HG02884 (cell line): ENCODE results near the gene MADD.

Source experiments
- ATAC-seq: cut with Tn5 transposase; IDR thresholded peaks from one replicate; pipeline ENCODE4 v1.9.1; 2021; ENCODE audit warnings: mild to moderate bottlenecking, moderate library complexity; ENCODE audit not compliant: unreplicated experiment

Gene MADD

GRCh38 chr11:47355283-47356128 lies 85.6 kb downstream of the MADD start:
- ATAC-seq, result no peak

DNA sequence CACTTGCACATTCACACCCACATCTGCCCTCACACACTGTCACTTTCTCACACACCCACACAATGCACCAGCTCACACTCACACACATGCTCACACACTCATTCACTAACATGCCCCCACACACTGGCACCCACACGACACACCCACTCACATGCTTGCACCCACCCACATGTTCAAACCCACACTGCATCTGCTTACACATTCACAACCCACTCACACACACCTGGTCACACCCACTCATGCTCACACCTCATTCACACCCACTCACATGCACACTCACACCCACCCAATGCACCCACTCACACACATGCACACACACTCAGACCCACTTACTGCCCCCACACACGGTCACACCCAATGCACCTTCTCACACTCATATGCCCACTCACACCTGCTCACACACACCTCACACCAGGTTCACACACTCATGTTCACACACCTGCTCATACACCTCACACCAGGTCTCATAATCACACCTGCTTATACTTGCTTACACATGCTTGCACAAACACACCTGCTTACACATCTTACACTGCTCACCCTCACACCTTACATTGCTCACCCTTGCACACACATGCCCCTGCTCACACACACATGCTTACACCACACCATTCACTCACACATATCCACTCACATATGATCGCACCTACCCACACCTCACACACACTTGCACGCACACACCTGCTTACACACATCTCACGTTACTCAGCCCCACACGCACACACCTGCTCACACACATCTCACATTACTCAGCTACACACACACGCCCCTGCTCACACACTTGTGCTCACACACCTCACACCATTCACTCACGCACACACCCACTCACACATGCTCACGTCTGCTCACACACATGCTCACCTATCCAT lies 86.4 kb downstream of the MADD start:
- no peak for ATAC-seq

GRCh38 chr11:47356998-47357329 lies 87.0 kb downstream of the MADD start:
- ATAC-seq, result no peak

GRCh38 chr11:47357985-47358730 lies 88.2 kb downstream of the MADD start:
- no peak for ATAC-seq

DNA sequence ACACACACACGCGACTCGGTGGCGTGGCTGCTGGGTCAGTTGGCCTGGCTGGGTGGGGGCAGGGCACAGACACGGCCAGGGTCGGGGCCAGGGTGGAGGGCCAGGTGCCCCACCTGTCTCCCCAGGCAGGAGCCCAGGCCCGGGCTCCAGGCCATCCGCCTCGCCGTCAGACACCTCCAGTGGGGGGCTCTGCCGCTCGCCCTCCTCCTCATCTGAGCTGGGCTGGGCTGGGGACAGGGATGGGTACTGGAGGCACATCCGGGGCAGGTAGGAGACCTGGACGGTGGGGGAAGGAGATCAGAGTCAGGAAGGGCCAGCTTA lies 88.8 kb downstream of the MADD start:
- no peak for ATAC-seq

- no peak for ATAC-seq
These were observed 89.2 kb downstream of the MADD start for GRCh38 chr11:47359162-47359561.

DNA sequence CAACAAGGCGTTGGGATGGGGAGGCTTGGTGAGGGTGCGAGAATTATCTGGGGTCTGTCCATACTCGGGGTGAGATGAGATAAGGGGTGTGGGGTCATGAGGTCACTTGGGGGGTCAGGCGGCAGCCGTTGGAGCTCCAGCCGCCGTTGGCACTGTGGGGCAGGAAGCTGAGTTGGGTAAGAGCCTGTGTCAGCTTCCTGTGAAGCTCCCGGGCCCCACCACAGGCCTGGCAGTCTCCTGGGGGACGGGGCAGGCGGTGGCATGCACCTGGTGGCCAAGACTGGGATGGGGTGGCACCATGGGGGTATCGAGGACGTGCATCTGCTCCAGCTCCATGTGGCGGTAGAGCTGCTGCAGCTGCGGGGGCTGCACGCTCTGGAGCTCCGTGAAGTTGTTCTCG lies 89.7 kb downstream of the MADD start:
- ATAC-seq, result no peak

DNA sequence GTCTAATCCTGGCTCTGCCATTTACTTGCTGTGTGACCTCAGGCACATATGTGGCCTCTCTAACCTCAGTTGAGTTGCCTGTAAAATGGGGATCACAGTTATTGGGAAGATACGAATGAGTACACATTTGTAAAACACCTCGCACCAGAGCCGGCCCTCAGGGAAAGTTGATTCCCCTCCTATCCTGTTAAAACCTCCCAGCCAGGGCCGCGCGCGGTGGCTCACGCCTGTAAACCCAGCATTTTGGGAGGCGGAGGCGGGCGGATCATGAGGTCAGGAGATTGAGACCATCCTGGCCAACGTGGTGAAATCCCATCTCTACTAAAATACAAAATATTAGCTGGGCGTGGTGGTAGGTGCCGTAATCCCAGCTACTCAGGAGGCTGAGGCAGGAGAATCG lies 90.4 kb downstream of the MADD start:
- ATAC-seq, result no peak

- ATAC-seq, result no peak
These were observed 91.5 kb downstream of the MADD start for GRCh38 chr11:47361419-47361818.

DNA sequence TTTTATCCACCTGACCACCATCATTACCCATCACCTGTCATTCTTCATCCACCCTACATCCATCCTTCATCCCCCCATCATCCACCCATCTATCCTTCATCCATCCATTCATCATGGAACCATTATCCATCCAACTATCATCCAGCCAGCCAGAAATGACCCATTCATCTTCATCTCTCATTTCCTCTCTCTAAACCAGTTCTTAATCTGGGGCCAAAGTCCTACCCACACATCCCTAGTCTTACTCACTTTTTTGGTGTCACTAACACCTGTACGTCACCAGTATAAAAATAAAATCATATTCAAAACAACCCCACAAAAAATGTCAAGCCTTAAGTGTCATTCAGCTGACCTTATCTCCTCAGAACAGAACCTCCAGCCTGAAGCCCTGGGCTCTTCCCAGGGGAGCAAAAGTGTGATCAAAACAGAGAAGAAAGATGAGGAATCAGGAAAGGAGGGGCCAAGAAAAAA lies 96.1 kb downstream of the MADD start:
- no peak for ATAC-seq

- ATAC-seq, result no peak
These were observed 99.7 kb downstream of the MADD start for GRCh38 chr11:47369676-47370075.

GRCh38 chr11:47372422-47372821 lies 102.5 kb downstream of the MADD start:
- no peak for ATAC-seq

DNA sequence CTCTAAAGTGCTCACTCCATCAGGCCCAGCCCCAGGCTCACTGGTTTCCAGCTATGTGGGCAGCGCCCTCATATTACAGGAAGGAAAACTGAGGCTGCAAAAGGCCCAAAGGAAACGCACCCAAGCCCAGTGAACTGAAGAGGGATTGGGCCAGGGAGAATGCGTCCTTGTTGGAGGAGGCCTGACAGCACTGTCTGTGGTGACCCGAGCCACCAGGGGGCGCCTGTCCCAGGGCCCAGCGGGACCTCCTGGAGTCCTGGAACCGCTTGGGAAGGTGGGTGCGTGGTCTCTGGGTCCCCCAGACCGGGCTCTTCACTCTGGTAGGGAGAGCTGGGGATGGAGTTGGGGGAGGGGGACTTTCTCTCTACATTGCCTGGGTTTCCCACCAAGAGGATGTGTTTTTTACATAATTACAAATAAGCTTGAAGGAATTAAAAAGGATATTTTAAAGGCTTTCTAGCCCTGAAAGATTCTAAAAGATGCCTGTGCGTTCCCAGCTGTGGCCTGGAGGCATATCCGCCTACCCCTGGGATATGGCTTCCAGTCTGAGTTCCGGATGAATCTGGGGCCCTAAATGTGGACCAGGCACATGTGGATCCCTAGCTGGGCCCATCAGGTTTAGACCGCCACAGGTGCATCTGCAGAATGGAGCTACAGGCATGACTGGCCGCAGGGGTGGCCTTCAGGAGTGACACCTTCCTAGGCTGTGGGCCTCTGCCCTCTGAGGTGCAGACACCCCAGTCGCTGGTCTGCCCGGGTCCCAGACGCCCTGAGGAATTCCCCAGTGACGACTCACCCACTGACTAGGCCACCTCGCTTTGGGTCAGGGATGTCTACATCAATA lies 104.2 kb downstream of the MADD start:
- ATAC-seq, result peak; percentile 41

DNA sequence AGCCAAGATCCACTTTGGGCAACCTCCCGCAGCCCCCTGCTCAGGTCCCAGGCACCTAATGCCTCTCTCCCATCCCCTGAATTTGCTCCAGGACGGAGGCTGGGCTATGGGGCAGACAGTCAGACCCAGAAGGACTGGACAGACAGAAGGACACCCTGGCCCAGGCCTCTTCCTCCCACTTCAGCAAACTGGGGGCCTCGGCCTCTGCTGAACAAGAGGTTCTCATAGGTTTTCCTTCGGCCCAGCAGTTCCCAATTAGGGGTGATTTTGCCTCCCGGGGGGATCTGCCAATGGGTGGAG lies 104.7 kb downstream of the MADD start:
- ATAC-seq, result no peak

GRCh38 chr11:47375020-47375419 lies 105.1 kb downstream of the MADD start:
- no peak for ATAC-seq

DNA sequence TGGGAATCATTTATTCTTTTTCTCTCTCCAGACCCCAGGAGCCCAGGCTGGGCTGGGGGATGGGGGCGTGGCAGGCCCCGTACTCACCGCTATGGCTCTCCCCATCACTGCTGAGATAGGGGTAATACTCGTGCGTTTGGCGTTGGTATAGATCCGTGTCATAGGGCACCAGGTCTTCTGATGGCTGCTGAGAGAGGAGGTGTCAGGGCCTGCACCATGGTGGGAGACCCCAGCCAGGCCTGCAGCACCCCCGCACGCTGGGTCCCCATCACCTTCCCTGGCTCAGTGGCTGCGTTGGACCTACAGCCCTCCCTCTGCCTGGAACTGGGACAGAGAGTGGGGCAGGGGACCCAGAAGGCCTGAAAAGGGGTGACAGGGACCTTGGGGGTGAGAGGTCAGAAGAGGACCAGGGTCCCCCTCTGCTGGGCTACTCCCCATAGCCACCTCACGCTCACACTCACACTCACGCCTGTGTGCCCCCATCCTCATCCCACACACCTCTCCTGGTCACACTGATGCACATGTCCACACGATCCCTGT lies 105.7 kb downstream of the MADD start:
- ATAC-seq, result no peak

- ATAC-seq, result no peak
These were observed 106.2 kb downstream of the MADD start for GRCh38 chr11:47376107-47376524.

DNA sequence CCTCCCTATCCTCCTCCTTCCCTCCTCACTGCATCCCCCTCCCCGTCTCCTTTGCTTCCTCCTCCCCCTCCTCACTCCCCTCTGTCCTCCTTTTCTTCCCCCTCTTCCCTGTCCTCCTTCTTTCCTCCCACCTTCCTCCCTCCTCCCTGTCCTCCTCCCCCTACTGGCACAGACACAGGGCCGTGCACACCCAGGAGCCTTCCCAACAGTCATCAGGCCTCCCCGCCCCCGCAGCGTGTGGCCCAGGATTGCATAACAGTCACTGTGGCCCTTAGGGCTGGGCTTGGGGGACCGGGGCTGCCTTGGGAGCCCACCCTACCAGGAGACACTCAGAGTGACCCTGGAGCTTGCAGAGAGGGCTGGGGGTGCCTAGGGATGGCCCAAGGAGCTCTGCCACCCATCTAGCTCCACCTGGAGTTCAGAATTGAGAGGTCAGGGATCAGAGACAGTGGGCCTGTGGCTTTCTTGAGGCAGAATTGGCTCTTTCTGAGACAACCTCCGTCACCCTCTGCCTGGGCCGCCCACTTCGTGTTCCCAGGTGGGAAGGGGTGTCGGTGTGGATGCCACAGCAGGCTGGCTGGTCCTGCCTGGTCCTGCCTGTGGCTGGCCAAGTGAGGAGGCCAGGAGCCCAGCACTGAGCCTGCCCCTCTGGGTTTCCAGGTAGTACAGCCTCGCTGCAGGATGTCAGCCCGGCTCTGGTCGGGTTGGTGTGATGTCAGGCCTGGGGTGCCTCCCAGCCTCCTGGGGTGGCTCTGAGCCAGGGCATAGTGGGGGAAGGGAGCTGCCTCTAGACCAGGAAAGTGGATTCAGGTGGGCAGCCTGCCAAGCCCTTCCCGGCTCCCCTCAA lies 106.8 kb downstream of the MADD start:
- no peak for ATAC-seq

- ATAC-seq, result no peak
These were observed 107.7 kb downstream of the MADD start for GRCh38 chr11:47377571-47378009.
